Measurements from ENCODE around the gene BTG2.

Gene BTG2

GRCh38 chr1:203273206-203273868 is 32.0 kb upstream of the BTG2 start:
- DNase-seq (ENCODE audit: low spot score), result peak; percentile 74
- TF ChIP-seq CTCF (IDR thresholded peaks at IDR 0.05; ENCODE audit: extremely low read depth, missing control alignments), result peak; percentile 96

- no peak for DNase-seq (ENCODE audit: low spot score)
- TF ChIP-seq CTCF (IDR thresholded peaks at IDR 0.05; ENCODE audit: extremely low read depth, missing control alignments), result no peak
Measured at GRCh38 chr1:203273869-203274602, 31.3 kb upstream of the BTG2 start.

- no peak for TF ChIP-seq CTCF (IDR thresholded peaks at IDR 0.05; ENCODE audit: extremely low read depth, missing control alignments)
Measured at GRCh38 chr1:203274603-203275381, 30.5 kb upstream of the BTG2 start.

GRCh38 chr1:203275656-203276272 is 29.6 kb upstream of the BTG2 start:
- TF ChIP-seq CTCF (IDR thresholded peaks at IDR 0.05; ENCODE audit: extremely low read depth, missing control alignments), result no peak
- no peak for DNase-seq (ENCODE audit: low spot score)

More at GRCh38 chr1:203274603-203275381, 30.5 kb upstream of the BTG2 start:
- DNase-seq (ENCODE audit: low spot score), result no peak

- TF ChIP-seq CTCF (IDR thresholded peaks at IDR 0.05; ENCODE audit: extremely low read depth, missing control alignments), result no peak
- no peak for DNase-seq (ENCODE audit: low spot score)
Measured at GRCh38 chr1:203276408-203276807, 28.9 kb upstream of the BTG2 start.

- no peak for TF ChIP-seq CTCF (IDR thresholded peaks at IDR 0.05; ENCODE audit: extremely low read depth, missing control alignments)
- no peak for DNase-seq (ENCODE audit: low spot score)
Measured at GRCh38 chr1:203276916-203277545, 28.3 kb upstream of the BTG2 start.

Measured in GM20000 (cell line).